ENCODE results near the gene RALGPS2. TPM values are rescaled to one million over a fixed set of nuclear protein-coding genes. Genes with fewer than 3 reads are reported as not detected.

RALGPS2 gene
- total and polyA plus RNA-seq, 2 of the 8 experiments (the other 6 are each of a cell fraction or from before 2014, with no cell fraction given), result 6.7 to 38.0 TPM

DNA sequence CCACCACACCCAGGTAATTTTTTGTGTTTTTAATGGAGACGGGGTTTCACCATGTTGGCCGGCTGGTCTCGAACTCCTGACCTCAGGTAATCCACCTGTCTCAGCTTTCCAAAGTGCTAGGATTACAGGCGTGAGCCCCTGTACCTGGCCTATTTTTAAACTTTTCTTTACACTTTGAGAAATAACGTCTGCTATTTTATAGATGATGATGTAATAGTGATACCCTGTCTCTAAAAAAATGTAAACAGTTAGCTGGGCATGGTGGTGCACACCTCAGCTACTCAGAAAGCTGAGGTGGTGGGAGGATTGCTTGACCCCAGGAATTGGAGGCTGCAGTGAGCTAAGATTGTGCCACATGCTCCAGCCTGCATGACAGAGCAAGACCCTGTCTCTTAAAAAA is 47.9 kb downstream of the RALGPS2 start (continued):
- no peak for TF ChIP-seq SAP30 (IDR thresholded peaks at IDR 0.05; ENCODE audit: insufficient read depth, insufficient replicate concordance, low read length)
- TF ChIP-seq FOSL1 (IDR thresholded peaks at IDR 0.05; ENCODE audit: insufficient read depth, low read depth, low read length), result no peak
- TF ChIP-seq MAFK (IDR thresholded peaks at IDR 0.05; ENCODE audit: low read depth, low read length), result no peak
- no peak for TF ChIP-seq BACH1 (IDR thresholded peaks at IDR 0.05; ENCODE audit: low read length)
- TF ChIP-seq POLR2AphosphoS5 (IDR thresholded peaks at IDR 0.05; ENCODE audit: low read depth, low read length), result no peak
